Measurements from ENCODE around the gene TAF1B. TPM values are rescaled to one million over a fixed set of nuclear protein-coding genes. Genes with fewer than 3 reads are reported as not detected.

TAF1B gene
- total RNA-seq, 1 experiment from 2014 or later = 29.9 TPM

- H3K79me1 ChIP-seq (ENCODE audit: insufficient read depth, low read depth, low read length, poor library complexity, severe bottlenecking) = no peaks in the 10 kb centered on the region
- no peak overlapping the region for H3K4me2 ChIP-seq (ENCODE audit: insufficient read depth, insufficient read length, low read length)
- H3K23ac ChIP-seq (ENCODE audit: insufficient read length, low read depth, low read length) = no peak overlapping the region
- H2AK5ac ChIP-seq (ENCODE audit: insufficient read length, low read length) = no peak overlapping the region
- H2BK120ac ChIP-seq (ENCODE audit: low read depth, low read length, poor library complexity, severe bottlenecking) = no peak overlapping the region
- no peak overlapping the region for H4K8ac ChIP-seq (replicated peaks; ENCODE audit: insufficient read length, low read depth, low read length)
- Mint-ChIP-seq H3K9me3 (no peaks in the 10 kb centered on the region), H3K27ac (no peak overlapping the region), H3K4me1 (no peaks in the 10 kb centered on the region), H3K4me3 (no peak overlapping the region), H3K36me3 (ENCODE audit: insufficient read depth in 1 of 3, low read depth in 3 of 3) (no peaks in the 10 kb centered on the region), H3K27me3 (ENCODE audit: low read depth) (no peaks in the 10 kb centered on the region)
- TF ChIP-seq CTCF (conservative IDR thresholded peaks at IDR 0.05) = no peak
- H3K14ac ChIP-seq (ENCODE audit: insufficient read depth, low read length) = no peak overlapping the region
- no peak overlapping the region for H4K5ac ChIP-seq (ENCODE audit: insufficient read length, low read depth, low read length)
- no peaks in the 10 kb centered on the region for H3K23me2 ChIP-seq (ENCODE audit: insufficient read length, low read depth, low read length, poor library complexity, severe bottlenecking)
- WGBS (ENCODE audit: extremely low coverage, insufficient read length, low lambda C conversion rate) = no CpG with 5 or more reads among the region's 15 CpGs
- DNase-seq = no peak
- no peaks in the 10 kb centered on the region for H4K20me1 ChIP-seq (ENCODE audit: control insufficient read depth, insufficient read depth, insufficient read length)
- no peak overlapping the region for H2BK5ac ChIP-seq (ENCODE audit: insufficient read length, low read length)
- H3K27ac ChIP-seq (ENCODE audit: insufficient read length, low read depth, low read length) = no peak overlapping the region
- H3T11ph ChIP-seq (ENCODE audit: low read length) = no peak overlapping the region
- H2BK15ac ChIP-seq (ENCODE audit: low read depth, low read length) = no peak overlapping the region
- no peaks in the 10 kb centered on the region for H3K4me1 ChIP-seq (ENCODE audit: insufficient read depth, low read length)
- H3K18ac ChIP-seq (ENCODE audit: insufficient read length, low read depth, low read length) = no peak overlapping the region
- no peaks in the 10 kb centered on the region for H3K79me2 ChIP-seq (ENCODE audit: insufficient read depth, low read length)
- H3K56ac ChIP-seq (ENCODE audit: insufficient read length, low read depth, low read length) = no peak overlapping the region
- H4K91ac ChIP-seq (ENCODE audit: insufficient read length, low read depth, low read length) = no peak overlapping the region
- no peaks in the 10 kb centered on the region for H3K9me3 ChIP-seq (ENCODE audit: control insufficient read depth, low read depth, low read length)
- no peak overlapping the region for H2BK12ac ChIP-seq (ENCODE audit: insufficient read length, low read depth, low read length)
- no peak overlapping the region for H2BK20ac ChIP-seq (ENCODE audit: low read depth, low read length, poor library complexity, severe bottlenecking)
- H3K4ac ChIP-seq (ENCODE audit: low read depth, low read length) = no peak overlapping the region
- H3K27me3 ChIP-seq (ENCODE audit: insufficient read depth, low read length) = no peaks in the 10 kb centered on the region
- no peak overlapping the region for H3K9ac ChIP-seq (ENCODE audit: extremely low read depth, insufficient read length, low read length)
- no peak overlapping the region for H2AFZ ChIP-seq (ENCODE audit: low read length)
These were observed 140.3 kb downstream of the TAF1B start for GRCh38 chr2:9983401-9984216.

Other genes starting within 250 kb of the TAF1B start
- gene YWHAQ, start 212.5 kb upstream of the TAF1B start, total RNA-seq (2021) = 374 and 380 TPM in 2 replicates
- 2.5 and 2.8 TPM in 2 replicates for gene GRHL1, start 108.2 kb downstream of the TAF1B start, total RNA-seq (2021)
- gene KLF11, start 200.1 kb downstream of the TAF1B start, total RNA-seq (2021) = 15.5 and 18.1 TPM in 2 replicates
- 0.07 and 0.35 TPM in 2 replicates for gene CYS1, start 236.9 kb downstream of the TAF1B start, total RNA-seq (2021)